HG03064 (cell line): ENCODE data around the gene NFKBIZ.
"Not testable (repeated sequence)": the region's sequence is repeated elsewhere in the genome, so short reads cannot be mapped to it uniquely, and the experiment has no call there.

Experiments used
- ATAC-seq: cut with Tn5 transposase; IDR thresholded peaks from one replicate; pipeline ENCODE4 v1.9.1; 2021; ENCODE audit warnings: low read depth; ENCODE audit not compliant: unreplicated experiment

NFKBIZ gene

GRCh38 chr3:101905573-101905972 is 56.3 kb downstream of the NFKBIZ start:
- ATAC-seq = not testable (repeated sequence)
